GM18861 (cell line): Measurements from ENCODE around the gene ZNF154.

ENCODE experiments used
- ATAC-seq: cut with Tn5 transposase; IDR thresholded peaks from one replicate; pipeline ENCODE4 v1.9.1; 2021; ENCODE audit not compliant: unreplicated experiment

Gene ZNF154

DNA sequence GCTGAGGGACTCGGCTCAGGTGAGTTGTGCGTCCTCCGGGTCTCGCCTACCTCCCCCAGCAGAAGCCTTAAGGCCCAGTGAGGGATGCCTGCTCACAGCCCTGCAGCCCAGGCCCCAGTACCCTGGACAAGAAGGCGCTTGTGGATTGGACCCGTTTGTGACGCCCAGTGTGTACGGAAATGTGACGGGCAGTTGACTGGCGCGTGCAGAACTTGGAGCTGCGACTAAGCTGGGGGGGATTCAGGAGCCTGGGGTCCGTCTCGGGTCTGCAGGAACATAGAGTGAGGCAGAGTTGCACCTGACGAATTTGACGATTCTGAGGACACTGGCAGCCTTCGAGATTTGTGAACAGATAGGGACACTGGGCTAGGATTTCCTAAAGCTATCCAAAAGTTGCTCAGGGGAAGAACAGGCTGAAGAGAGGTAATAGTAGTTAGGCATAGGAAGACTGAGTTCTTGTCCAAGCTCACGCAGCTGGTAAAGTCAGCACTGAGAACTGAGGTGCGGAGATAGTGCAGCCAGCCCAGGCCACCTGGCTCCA, 26.7 kb downstream of the ZNF154 start:
- ATAC-seq = no peak

DNA sequence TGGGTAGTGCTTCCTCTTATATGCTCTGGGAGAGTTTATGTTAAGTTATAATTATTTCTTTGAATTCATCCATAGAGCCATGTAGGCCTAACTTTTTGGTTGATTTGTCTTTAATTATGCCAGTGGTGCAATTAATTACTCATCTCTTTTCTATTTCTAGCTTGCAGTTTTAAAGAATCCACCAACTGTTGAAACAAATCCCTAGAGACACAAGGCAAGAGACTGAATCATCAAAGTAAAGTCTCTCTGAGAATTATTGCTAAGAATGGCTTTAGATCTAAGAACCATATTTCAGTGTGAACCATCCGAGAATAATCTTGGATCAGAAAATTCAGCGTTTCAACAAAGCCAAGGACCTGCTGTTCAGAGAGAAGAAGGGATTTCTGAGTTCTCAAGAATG, 33.1 kb downstream of the ZNF154 start:
- no peak for ATAC-seq

- ATAC-seq = no peak
Measured at GRCh38 chr19:57672466-57672865, 36.5 kb downstream of the ZNF154 start.

DNA sequence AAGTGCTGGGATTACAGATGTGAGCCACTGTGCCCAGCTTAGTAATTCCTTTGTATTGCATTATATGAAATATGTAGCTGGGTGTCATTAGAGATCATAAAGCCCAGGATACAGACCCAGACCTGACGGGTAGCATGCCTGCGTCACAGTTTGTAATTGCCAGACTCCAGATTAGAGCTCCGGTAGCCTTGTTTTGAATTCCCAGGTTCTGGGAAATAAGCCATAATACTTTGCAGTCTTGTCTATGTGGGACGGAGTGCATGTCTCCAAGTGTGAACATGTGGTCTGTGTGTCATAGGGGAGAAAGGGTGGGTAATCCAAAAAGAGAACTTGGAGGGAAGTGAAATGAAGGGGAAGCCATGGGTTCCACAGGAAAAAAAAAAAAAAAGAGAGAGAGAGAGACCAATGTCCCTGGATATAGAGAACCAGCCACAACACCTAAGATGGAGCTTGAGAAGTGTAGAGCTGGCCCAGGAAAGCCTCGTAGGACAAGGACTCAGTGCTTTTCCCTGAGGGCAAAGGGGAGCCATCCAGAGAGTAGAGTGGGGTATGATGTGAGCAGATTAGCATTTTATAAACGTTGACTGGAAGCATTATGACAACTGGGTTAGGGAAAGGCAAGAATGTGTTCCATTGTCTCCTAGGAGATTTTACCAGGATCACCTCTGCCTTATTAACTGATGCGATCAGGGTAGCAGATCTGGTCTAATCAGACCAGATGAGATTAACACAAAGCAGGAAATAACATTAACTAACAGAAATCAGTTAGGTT, 37.7 kb downstream of the ZNF154 start:
- ATAC-seq = no peak

- no peak for ATAC-seq
Measured at GRCh38 chr19:57668635-57669034, 40.4 kb downstream of the ZNF154 start, which contains the start of gene ZSCAN4. Gene ZSCAN4, plus strand, starts transcription at chr19:57668935. Its CDS starts 7,211 bp downstream, at chr19:57676146.

DNA sequence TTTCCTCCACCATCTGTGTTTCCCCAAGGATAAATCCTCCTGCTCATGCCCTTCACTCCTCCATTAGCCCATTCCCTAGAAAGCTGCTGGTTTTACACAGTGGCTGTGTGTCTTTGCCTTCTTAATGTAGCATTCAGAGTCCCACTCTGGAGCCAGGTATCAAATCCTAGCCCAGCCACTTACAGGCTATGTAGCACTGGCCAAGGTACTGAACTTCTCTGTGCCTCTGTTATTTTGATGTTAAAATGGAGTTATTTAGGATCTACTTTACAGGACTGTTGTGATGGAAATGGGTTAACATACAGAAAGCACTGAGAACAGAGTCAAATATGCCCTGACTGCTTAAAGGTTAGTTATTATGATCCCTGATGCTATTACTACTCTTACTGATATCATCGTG, 41.8 kb downstream of the ZNF154 start:
- no peak for ATAC-seq

DNA sequence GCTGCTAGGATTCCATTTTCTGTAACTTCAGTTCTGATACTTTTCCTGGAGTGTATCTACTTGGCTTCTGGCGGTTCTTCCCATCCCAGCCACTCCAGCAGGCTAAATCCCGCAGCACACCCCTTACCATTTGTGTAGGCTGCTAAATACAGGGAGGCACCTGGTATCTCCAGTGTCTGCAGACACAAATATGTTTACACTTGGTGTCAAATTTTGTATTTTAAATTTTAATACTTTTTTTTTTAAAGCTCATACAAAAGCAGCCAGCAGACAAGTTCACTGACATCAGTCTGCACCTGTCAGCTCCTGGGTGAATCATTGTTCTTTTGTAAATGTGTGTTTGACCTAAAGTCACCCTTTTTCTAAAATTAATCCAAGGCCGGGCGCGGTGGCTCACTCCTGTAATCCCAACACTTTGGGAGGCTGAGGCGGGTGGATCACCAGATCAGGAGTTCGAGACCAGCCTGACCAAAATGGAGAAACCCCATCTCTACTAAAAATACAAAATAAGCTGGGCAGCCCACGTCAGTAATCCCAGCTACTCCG, 43.7 kb downstream of the ZNF154 start:
- no peak for ATAC-seq

DNA sequence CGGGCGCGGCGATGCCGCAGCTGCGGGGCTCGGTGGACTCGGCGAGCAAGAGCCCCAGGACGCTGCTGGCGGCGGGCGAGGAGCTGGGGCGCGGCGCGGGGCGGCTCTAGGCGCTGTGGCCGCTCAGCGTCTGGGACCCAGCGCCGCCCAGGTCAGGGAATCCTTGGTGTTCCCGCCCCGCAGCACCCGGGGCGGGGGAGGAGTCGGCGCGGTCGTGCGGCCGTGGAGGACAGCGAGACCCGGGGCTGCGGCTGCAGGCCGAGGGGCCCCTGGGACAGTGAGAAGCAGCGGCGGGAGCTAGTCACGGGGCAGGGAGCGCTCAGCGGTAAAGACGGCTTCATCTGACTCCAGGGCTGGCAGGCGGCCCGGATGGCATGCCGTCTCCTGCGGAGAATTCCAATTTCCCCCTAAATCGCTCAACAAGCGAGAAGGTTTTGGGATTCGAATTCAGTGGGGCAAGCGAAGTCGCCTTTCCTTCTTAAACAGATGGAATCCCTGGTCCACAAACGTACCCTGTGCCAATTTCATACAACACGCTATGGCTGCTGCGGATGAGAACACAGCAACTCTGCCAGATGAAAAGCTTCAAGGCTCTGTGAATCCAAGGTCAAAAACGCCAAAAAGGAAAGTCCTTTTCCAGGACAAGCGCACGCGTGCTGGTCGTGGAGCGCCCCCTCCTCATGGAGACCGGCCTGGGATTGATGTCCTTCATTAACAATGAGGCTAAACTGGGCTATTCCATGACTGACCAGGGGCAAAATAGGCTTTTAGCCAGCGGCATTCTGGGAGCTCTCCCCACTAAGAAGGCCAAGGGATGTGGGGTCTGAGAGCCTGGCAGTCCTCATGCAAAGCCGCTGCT, 44.5 kb downstream of the ZNF154 start:
- no peak for ATAC-seq

DNA sequence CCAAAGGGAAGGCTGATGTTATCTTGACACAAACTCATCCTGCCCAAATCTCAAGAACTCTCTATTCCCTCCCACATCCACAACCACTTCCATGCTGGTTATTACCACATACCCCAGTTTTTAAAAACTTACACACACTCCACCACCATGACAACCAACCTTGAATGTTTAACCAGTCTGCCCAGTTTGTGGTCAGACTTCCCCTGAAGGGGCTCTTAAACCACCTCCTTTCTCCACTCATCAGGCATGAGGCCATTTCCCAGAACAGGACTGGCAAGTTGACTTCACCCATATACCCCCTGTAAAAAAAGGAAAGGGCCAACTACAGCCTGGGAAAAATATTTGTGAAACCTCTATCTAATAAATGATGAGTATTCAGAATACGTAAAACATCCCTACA, 52.7 kb downstream of the ZNF154 start:
- ATAC-seq = no peak

GRCh38 chr19:57655443-57655842, 53.6 kb downstream of the ZNF154 start:
- no peak for ATAC-seq

GRCh38 chr19:57653689-57654088, 55.3 kb downstream of the ZNF154 start:
- ATAC-seq = no peak

GRCh38 chr19:57651654-57651996, 57.4 kb downstream of the ZNF154 start:
- no peak for ATAC-seq

GRCh38 chr19:57648331-57649003, 60.5 kb downstream of the ZNF154 start:
- no peak for ATAC-seq
